ENCODE results near the gene GALNT4.

Gene GALNT4

GRCh38 chr12:89493670-89494302, 30.8 kb downstream of the GALNT4 start:
- DNase-seq (ENCODE audit: low read depth in 3 of 3): no peak

DNA sequence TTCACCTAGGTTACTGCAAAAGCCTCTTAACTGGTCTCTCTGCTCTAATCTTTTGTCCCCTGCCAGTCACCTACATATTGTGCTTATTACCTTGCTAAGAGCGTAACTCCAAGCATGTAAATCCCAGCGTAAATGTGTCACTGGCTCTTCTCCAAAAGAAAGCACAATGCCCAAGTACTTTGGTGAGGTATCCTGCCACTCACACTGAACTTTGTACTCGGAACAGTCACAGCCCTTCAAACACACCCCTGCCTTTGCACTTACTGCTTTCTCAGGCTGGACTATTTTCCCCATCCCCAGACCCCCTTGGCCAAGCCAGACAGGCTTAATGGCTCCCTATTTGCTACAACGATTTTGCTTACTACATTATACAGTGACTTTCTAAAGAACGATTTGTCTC, 31.7 kb downstream of the GALNT4 start:
- no peak for DNase-seq (ENCODE audit: low read depth in 3 of 3)

GRCh38 chr12:89490922-89491321, 33.7 kb downstream of the GALNT4 start:
- DNase-seq (ENCODE audit: low read depth in 3 of 3): no peak

DNA sequence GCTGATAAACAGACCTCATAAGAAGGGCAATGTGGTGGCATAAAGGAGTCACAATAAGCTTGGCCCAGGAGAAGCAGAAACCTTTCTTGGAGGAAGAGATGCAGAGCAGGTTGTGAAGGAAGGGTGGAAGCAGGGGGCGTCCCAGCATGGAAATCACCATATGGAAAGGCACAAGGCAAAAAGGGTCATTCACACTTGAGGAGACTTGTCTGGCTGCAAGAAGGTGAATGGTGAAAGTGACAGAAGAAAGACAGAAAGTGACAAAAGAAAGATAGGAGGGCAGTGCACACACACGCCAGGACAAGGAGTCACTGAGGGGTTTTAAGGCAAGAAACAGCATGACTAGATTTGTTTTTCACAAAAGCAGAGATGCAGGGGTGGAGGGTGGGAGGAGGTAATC, 38.3 kb downstream of the GALNT4 start:
- no peak for DNase-seq (ENCODE audit: low read depth in 3 of 3)

GRCh38 chr12:89484470-89484869, 40.1 kb downstream of the GALNT4 start:
- DNase-seq (ENCODE audit: low read depth in 3 of 3): no peak

- DNase-seq (ENCODE audit: low read depth in 3 of 3): no peak
Observed at GRCh38 chr12:89481213-89481914, 43.2 kb downstream of the GALNT4 start.

DNA sequence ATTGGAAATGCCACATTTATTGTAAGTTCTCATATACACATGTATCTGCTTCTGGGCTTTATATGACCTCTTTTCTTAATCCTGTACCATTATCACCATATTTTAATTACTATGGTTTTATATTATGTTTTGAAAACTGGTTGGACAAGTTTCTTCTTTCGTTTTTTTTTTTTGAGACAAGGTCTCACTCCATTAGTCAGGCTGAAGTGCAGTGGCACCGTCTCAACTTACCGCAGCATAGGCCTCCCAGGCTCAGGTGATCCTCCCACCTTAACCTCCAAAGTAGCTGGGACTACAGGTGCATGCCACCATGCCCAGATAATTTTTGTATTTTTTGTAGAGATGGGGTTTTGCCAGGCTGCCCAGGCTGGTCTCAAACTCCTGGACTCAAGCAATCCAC, 44.6 kb downstream of the GALNT4 start:
- no peak for DNase-seq (ENCODE audit: low read depth in 3 of 3)

DNA sequence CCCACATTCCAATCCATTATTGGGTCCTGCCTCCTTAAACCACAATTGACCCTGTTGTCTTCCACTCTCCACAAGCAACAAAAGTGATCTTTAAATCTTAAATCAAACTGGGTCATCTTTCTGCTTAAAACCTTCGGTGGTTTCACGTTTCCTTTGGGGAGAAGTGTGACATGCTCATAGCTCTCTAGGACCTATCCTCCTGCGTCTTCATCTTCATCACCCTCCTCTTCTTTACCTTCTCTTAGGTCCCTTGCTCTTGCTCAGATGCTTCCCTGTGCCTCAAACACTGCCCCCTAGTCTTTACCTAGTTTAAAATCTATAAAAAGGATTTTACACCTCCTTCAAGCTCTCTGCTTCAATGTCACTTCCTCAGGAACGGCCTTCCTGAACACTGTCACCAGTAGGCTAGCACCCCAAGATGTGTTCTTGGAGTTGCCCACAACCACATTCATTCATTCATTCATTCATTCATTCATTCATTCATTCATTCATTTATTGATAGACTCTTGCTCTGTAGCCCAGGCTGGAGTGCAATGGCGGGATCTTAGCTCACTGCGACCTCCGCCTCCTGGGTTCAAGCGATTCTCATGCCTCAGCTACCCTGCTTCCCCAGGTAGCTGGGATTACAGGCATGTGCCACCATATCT, 46.8 kb downstream of the GALNT4 start:
- no peak for DNase-seq (ENCODE audit: low read depth in 3 of 3)

DNA sequence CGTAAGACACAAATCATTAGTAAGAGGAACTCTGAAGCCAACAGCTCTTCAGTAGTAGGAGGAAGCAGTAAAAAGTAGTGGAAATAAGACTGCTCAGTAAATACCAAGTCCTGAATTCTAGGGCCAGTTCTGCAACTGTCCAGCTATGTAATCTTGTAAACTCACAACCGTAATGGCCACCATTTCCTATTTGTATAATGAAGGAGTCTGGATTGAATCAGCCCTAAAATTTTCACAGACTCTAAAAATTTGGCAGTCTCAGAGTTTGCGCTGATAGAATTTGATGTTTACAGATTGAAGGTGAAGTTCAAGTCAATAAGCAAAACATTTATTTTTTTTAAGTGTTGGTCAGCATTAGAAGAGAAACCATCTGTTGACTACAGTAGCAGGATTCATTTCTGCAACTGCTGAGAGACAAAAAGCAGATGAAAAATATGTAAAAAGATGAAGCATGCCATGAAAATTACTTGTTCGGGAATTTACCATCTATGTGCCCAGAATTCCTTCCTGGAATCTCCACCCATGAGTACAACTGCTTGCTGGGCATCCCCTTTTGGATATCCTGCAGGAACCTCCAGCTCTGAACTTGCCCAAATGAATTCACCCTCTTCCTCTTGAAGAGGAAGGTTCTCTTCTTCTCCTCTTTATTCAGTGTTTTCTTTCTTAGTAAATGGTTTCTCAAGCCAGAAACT, 47.5 kb downstream of the GALNT4 start:
- no peak for DNase-seq (ENCODE audit: low read depth in 3 of 3)

- no peak for DNase-seq (ENCODE audit: low read depth in 3 of 3)
Observed at GRCh38 chr12:89476232-89476631, 48.4 kb downstream of the GALNT4 start.

GRCh38 chr12:89475203-89475990, 49.2 kb downstream of the GALNT4 start:
- DNase-seq (ENCODE audit: low read depth in 3 of 3): no peak

GRCh38 chr12:89474615-89475014, 50.0 kb downstream of the GALNT4 start:
- DNase-seq (ENCODE audit: low read depth in 3 of 3): no peak
